AG10803 (cell line): ENCODE results near the gene TNFRSF8.
"Not testable (repeated sequence)": the region's sequence is repeated elsewhere in the genome, so short reads cannot be mapped to it uniquely, and the experiment has no call there.

ENCODE experiments used
- DNase-seq: peaks from one replicate; pipeline ENCODE4 v3.0.0; 2010; ENCODE audit warnings: low read depth
- H3K4me3 ChIP-seq: 2 replicates; pipeline ENCODE4 v1.5.1; 2011; ENCODE audit warnings: mild to moderate bottlenecking, low read length, control low read depth
- CTCF ChIP-seq: conservative IDR thresholded peaks from 2 replicates; pipeline ENCODE4 v1.5.1; 2011; ENCODE audit warnings: mild to moderate bottlenecking, low read length, control low read depth, inconsistent platforms

Gene TNFRSF8

GRCh38 chr1:12102066-12102465, 39.0 kb downstream of the TNFRSF8 start:
- no peak for DNase-seq
- TF ChIP-seq CTCF, result no peak
- no peak overlapping the region for H3K4me3 ChIP-seq

- TF ChIP-seq CTCF, result no peak
- no peak for DNase-seq
- no peak overlapping the region for H3K4me3 ChIP-seq
These were observed 41.3 kb downstream of the TNFRSF8 start for GRCh38 chr1:12104417-12104816.

- no peak for DNase-seq
- no peak overlapping the region for H3K4me3 ChIP-seq
- no peak for TF ChIP-seq CTCF
These were observed 43.0 kb downstream of the TNFRSF8 start for GRCh38 chr1:12106153-12106552.

- peak; percentile 40 for TF ChIP-seq CTCF
These were observed 43.8 kb downstream of the TNFRSF8 start for GRCh38 chr1:12106861-12107260.

GRCh38 chr1:12107718-12108117, 44.6 kb downstream of the TNFRSF8 start:
- no peak for TF ChIP-seq CTCF
- no peak overlapping the region for H3K4me3 ChIP-seq
- DNase-seq, result no peak

More at GRCh38 chr1:12106861-12107260, 43.8 kb downstream of the TNFRSF8 start:
- not testable (repeated sequence) for H3K4me3 ChIP-seq, DNase-seq

- no peak for TF ChIP-seq CTCF
- H3K4me3 ChIP-seq, result no peak overlapping the region
- DNase-seq, result no peak
These were observed 46.8 kb downstream of the TNFRSF8 start for GRCh38 chr1:12109901-12110300.

GRCh38 chr1:12111741-12112140, 48.6 kb downstream of the TNFRSF8 start:
- no peak for DNase-seq
- no peak for TF ChIP-seq CTCF
- H3K4me3 ChIP-seq, result no peak overlapping the region
